ENCODE data around the gene ANKRD13B. TPM values are rescaled to one million over a fixed set of nuclear protein-coding genes. Genes with fewer than 3 reads are reported as not detected.

ANKRD13B gene
- total and polyA plus RNA-seq, 12 donors = 1.0 to 23.8 (median 5.4) TPM

- Histone ChIP-seq H3K27ac (no peak overlapping the region), H3K4me1 (replicated peaks in 1 of 2) (peaks cover 15 to 35% of the 10 kb centered on the region in 2 donors), H3K36me3 (replicated peaks in 1 of 2) (no peaks in the 10 kb centered on the region), H3K9me3 (replicated peaks in 1 of 3) (no peaks in the 10 kb centered on the region), H3K4me3 (no peak overlapping the region), H3K27me3 (no peaks in the 10 kb centered on the region)
- 89 to 94% (median 93%) methylated on average over 12 of the region's 12 CpGs for WGBS, 4 donors
- no peak for DNase-seq
- intact Hi-C loops (cut with DNase I) = loop anchor here in 1 of 2 donors (10.0 kb wide), 2 partner anchors 64 to 154 kb away; no protein-coding TSS in a partner anchor
- no peak for TF ChIP-seq POLR2A (IDR thresholded peaks at IDR 0.05)
These were observed 28.0 kb downstream of the ANKRD13B start for GRCh38 chr17:29620779-29621500.

- no peaks in the 10 kb centered on the region for H3K27me3 ChIP-seq
- peaks cover 12 to 27% of the 10 kb centered on the region in 2 donors for H3K4me1 ChIP-seq (replicated peaks in 1 of 2)
- TF ChIP-seq CTCF (IDR thresholded peaks at IDR 0.05) = no peak
- no peak for TF ChIP-seq POLR2A (IDR thresholded peaks at IDR 0.05)
- DNase-seq = no peak
- no peaks in the 10 kb centered on the region for H3K9me3 ChIP-seq (replicated peaks in 1 of 3)
- intact Hi-C loops (cut with DNase I) = loop anchor here in 1 of 2 donors (10.0 kb wide), 2 partner anchors 63 to 153 kb away; no protein-coding TSS in a partner anchor
- 74 to 85% (median 80%) methylated on average over 5 to 8 of the region's 8 CpGs for WGBS, 4 donors
- no peaks in the 10 kb centered on the region for H3K36me3 ChIP-seq (replicated peaks in 1 of 2)
- no peak overlapping the region for H3K27ac ChIP-seq
- peak overlapping the region in 1 of 4 donors; percentile 67 for H3K4me3 ChIP-seq
These were observed 28.8 kb downstream of the ANKRD13B start for GRCh38 chr17:29621751-29622194.

- WGBS, 4 donors = 2 to 29% (median 5%) methylated on average over 12 to 77 of the region's 77 CpGs
- H3K36me3 ChIP-seq (replicated peaks in 1 of 2) = no peaks in the 10 kb centered on the region
- intact Hi-C loops (cut with DNase I) = loop anchor here in 1 of 2 donors (10.0 kb wide), 2 partner anchors 62 to 152 kb away; no protein-coding TSS in a partner anchor
- TF ChIP-seq CTCF (IDR thresholded peaks at IDR 0.05) (no peak), POLR2A (IDR thresholded peaks at IDR 0.05) (no peak)
- peaks cover 4 to 18% of the 10 kb centered on the region in 2 donors for H3K4me1 ChIP-seq (replicated peaks in 1 of 2)
- peak in 6 of 7 donors; percentile 30 to 62 (median 50) for DNase-seq
- H3K4me3 ChIP-seq = peak within 1 kb of the TSS; percentile 18 to 67 (median 34)
- no peaks in the 10 kb centered on the region for H3K27me3 ChIP-seq
- no peaks in the 10 kb centered on the region for H3K9me3 ChIP-seq (replicated peaks in 1 of 3)
- H3K27ac ChIP-seq = no peak within 1 kb of the TSS
These were observed 29.7 kb downstream of the ANKRD13B start, which contains the start of gene CORO6 for GRCh38 chr17:29622337-29623282. Gene CORO6 (minus strand): TSS chr17:29622912. CDS start chr17:29621421, 1,491 bp downstream.

GRCh38 chr17:29623283-29623647 lies 30.3 kb downstream of the ANKRD13B start:
- no peak for DNase-seq
- Histone ChIP-seq H3K9me3 (replicated peaks in 1 of 3) (no peaks in the 10 kb centered on the region), H3K4me1 (replicated peaks in 1 of 2) (peaks cover 3 to 12% of the 10 kb centered on the region in 2 donors), H3K27ac (no peak overlapping the region), H3K36me3 (replicated peaks in 1 of 2) (no peaks in the 10 kb centered on the region), H3K4me3 (no peak overlapping the region), H3K27me3 (no peaks in the 10 kb centered on the region)
- intact Hi-C loops (cut with DNase I) = loop anchor here in 1 of 2 donors (10.0 kb wide), 2 partner anchors 62 to 152 kb away; no protein-coding TSS in a partner anchor
- 37 to 67% (median 54%) methylated on average over 4 of the region's 4 CpGs for WGBS, 4 donors
- TF ChIP-seq POLR2A (IDR thresholded peaks at IDR 0.05) (no peak), CTCF (IDR thresholded peaks at IDR 0.05) (no peak)
